Lung (tissue), 13 donors: ENCODE measurements around the gene CYP19A1. TPM values are rescaled to one million over a fixed set of nuclear protein-coding genes. Genes with fewer than 3 reads are reported as not detected.

Experiments used
- ATAC-seq: fragments of 200-7000 bp; cut with Tn5 transposase; one replicate; pipeline ENCODE4 v1.9.1; 2020; ENCODE audit warnings: moderate number of reproducible peaks; ENCODE audit not compliant: insufficient read depth, low FRiP score
- DNase-seq, 3 donors: peaks; one replicate each; pipeline ENCODE4 v3.0.0-alpha.2; 2013 to 2017
- H3K27ac ChIP-seq, 2 donors: one replicate each; pipeline ENCODE4 v1.5.1; 2013; ENCODE audit warnings: mild to moderate bottlenecking in 2 of 2, moderate library complexity in 2 of 2, control low read depth in 1 of 2, inconsistent platforms in 1 of 2, low read depth in 1 of 2, low read length in 1 of 2
- H3K27me3 ChIP-seq, 3 donors: one replicate each; pipeline ENCODE4 v1.5.1; 2013; ENCODE audit warnings: low read length in 2 of 3; ENCODE audit not compliant: control insufficient read depth in 3 of 3, insufficient read depth in 3 of 3
- H3K36me3 ChIP-seq, 4 donors: one replicate each; pipeline ENCODE4 v1.5.1; 2013; ENCODE audit warnings: low read length in 4 of 4, mild to moderate bottlenecking in 1 of 4, moderate library complexity in 1 of 4; ENCODE audit not compliant: control insufficient read depth in 4 of 4, insufficient read depth in 4 of 4
- H3K4me1 ChIP-seq, 5 donors: one replicate each; pipeline ENCODE4 v1.5.1; 2013; ENCODE audit warnings: low read length in 5 of 5, mild to moderate bottlenecking in 2 of 5, moderate library complexity in 1 of 5; ENCODE audit not compliant: control insufficient read depth in 5 of 5, insufficient read depth in 5 of 5
- H3K4me3 ChIP-seq: one replicate; pipeline ENCODE4 v1.5.1; 2013; ENCODE audit warnings: mild to moderate bottlenecking, control low read depth, moderate library complexity
- H3K9ac ChIP-seq, 2 donors: one replicate each; pipeline ENCODE4 v1.5.1; 2013; ENCODE audit warnings: low read length in 2 of 2, control low read depth in 1 of 2; ENCODE audit not compliant: insufficient read depth in 1 of 2
- H3K9me3 ChIP-seq, 4 donors: one replicate each; pipeline ENCODE4 v1.5.1; 2013; ENCODE audit warnings: low read length in 3 of 4, mild to moderate bottlenecking in 1 of 4, moderate library complexity in 1 of 4; ENCODE audit not compliant: control insufficient read depth in 4 of 4, insufficient read depth in 3 of 4
- WGBS, 2 donors: extraction: QIAGEN DNeasy Blood & Tissue Kit; methylation state at CpG; one replicate each; pipeline ENCODE4 v1.1.7; 2013; 5-methylcytosine and 5-hydroxymethylcytosine counted together
- polyA plus RNA-seq, 2 donors: library from polyadenylated mRNA; stranded (reverse); fragments of 200-250 nt; gene quantifications; one replicate each; pipeline ENCODE4 v1.2.1, GENCODE V29; 2013
- small RNA-seq: library from RNA; depleted of rRNA; stranded (forward); fragments of <200 nt; gene quantifications from one replicate; pipeline ENCODE3, GENCODE V24; 2014; ENCODE audit warnings: low replicate concordance
- total RNA-seq, 2 donors: library from RNA; depleted of rRNA in 1 of 2; stranded (reverse); fragments of >200 nt in 1 of 2; gene quantifications; one replicate each; pipeline ENCODE4 v1.2.1, GENCODE V29; 2014 to 2021
- TF ChIP-seq, protein P1 (sequence below): IDR thresholded peaks from 2 replicates; pipeline ENCODE4 v1.5.1; 2012; ENCODE audit warnings: mild to moderate bottlenecking; ENCODE audit errors: control extremely low read depth, extremely low read depth
- donor health status: control.
- donor health status: control.
- donor health status: Bipolar disorder and iron deficiency.
- donor health status: healthy.
- donor health status: DM: yes; HTN: yes; CAD: no.

CYP19A1 gene
- total and polyA plus RNA-seq, 4 donors = 0.37 to 9.6 (median 2.4) TPM

DNA sequence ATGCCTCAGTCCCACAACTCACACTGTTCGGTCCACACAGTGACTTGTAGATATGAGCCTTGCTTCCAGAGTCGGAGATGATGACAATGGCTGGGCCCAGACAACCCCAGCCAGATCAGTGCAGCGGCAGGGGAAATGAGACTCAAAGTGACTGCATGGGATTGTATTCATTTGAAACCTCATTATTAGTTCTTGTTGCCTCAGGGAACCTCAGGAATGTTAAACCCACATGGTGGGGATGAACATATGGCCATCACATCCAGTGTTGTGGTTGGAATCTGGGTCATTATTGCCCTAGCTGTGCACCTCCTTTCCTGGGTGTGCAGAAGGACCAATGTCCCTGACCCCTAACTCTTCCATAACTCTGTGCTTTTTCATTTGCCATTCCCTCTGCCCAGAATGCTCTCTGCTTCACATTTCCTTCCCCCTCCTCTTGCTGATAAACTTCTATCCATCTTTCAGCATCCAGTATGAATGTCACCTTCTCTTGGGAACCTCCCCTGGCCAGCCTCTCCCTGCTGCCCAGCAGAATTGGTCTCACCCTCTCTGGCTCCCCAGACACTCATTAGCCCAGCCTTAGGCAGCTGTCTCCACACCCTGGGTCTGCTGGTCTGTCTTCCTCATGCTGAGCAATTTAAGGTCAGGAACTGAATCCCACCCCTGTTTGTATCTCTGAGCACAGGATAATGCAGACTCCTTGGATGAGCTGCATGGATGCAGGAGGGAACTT, 176.7 kb downstream of the CYP19A1 start:
- Histone ChIP-seq H3K9ac (no peak overlapping the region), H3K9me3 (no peaks in the 10 kb centered on the region), H3K4me3 (no peak overlapping the region), H3K27me3 (no peaks in the 10 kb centered on the region), H3K36me3 (no peaks in the 10 kb centered on the region), H3K4me1 (peaks cover 0 to 3% (median 0%) of the 10 kb centered on the region in 5 donors), H3K27ac (no peak overlapping the region)
- DNase-seq (no peak), ATAC-seq (no peak)
- 88 to 96% methylated on average over 3 of the region's 3 CpGs for WGBS, 2 donors
- TF ChIP-seq, protein P1, sequence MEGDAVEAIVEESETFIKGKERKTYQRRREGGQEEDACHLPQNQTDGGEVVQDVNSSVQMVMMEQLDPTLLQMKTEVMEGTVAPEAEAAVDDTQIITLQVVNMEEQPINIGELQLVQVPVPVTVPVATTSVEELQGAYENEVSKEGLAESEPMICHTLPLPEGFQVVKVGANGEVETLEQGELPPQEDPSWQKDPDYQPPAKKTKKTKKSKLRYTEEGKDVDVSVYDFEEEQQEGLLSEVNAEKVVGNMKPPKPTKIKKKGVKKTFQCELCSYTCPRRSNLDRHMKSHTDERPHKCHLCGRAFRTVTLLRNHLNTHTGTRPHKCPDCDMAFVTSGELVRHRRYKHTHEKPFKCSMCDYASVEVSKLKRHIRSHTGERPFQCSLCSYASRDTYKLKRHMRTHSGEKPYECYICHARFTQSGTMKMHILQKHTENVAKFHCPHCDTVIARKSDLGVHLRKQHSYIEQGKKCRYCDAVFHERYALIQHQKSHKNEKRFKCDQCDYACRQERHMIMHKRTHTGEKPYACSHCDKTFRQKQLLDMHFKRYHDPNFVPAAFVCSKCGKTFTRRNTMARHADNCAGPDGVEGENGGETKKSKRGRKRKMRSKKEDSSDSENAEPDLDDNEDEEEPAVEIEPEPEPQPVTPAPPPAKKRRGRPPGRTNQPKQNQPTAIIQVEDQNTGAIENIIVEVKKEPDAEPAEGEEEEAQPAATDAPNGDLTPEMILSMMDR = no peak

DNA sequence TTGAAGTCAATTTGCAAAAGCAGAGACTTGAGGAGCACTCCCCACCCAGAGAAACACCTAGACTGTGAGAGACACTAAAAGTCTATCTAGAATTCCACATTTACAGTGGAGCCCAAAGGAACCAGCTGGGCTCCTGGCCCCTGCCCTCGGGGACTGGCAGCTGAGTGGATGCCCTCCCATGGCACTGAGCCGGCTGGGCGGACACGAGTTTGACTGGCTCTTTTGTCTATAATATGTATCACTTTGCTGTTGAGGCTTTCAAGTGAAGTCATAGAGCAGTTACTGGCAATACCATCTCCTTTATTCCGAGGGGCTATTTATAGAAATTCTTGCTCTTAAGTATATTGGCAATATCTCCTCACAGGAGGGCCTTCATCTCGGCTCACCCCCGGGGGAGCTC, 177.9 kb downstream of the CYP19A1 start:
- Histone ChIP-seq H3K36me3 (no peaks in the 10 kb centered on the region), H3K9me3 (no peaks in the 10 kb centered on the region), H3K4me3 (no peak overlapping the region), H3K4me1 (peaks cover 0 to 3% (median 0%) of the 10 kb centered on the region in 5 donors), H3K9ac (no peak overlapping the region), H3K27ac (no peak overlapping the region), H3K27me3 (peaks cover 0 to 3% (median 3%) of the 10 kb centered on the region in 3 donors)
- WGBS, 2 donors = 77 to 87% methylated on average over 7 of the region's 7 CpGs
- ATAC-seq (no peak), DNase-seq (no peak)
- TF ChIP-seq, protein P1 = no peak

Small RNAs within 50 kb of the gene (small RNA-seq; reads per million reads assigned to genes)
- gene AC020891.4 (not detected), gene MIR4713 (not detected), gene MIR7973-1 (not detected)

Other genes starting within 250 kb of the CYP19A1 start
- gene TNFAIP8L3, start 243.7 kb downstream of the CYP19A1 start, total RNA-seq = 10 to 100 TPM in 1 of 2 donors, 1 to 10 TPM in 1; 4.4 to 15.4 TPM
- gene TNFAIP8L3, start 243.7 kb downstream of the CYP19A1 start, polyA plus RNA-seq = 10 to 100 TPM in 1 of 2 donors, 1 to 10 TPM in 1; 3.7 to 20.5 TPM
- 10 to 100 TPM in 1 of 2 donors, under 1 TPM in 1; 0.82 to 75.8 TPM for gene GLDN, start 3.1 kb upstream of the CYP19A1 start, total RNA-seq
- 10 to 100 TPM in 1 of 2 donors, 1 to 10 TPM in 1; 6.2 to 10.5 TPM for gene GLDN, start 3.1 kb upstream of the CYP19A1 start, polyA plus RNA-seq